GM21737 (cell line): ENCODE results near the gene DLG2.
"Not testable (repeated sequence)": the region's sequence is repeated elsewhere in the genome, so short reads cannot be mapped to it uniquely, and the experiment has no call there.

Experiments used
- ATAC-seq: cut with Tn5 transposase; IDR thresholded peaks from one replicate; pipeline ENCODE4 v1.9.1; 2021; ENCODE audit warnings: mild to moderate bottlenecking, moderate library complexity; ENCODE audit not compliant: unreplicated experiment

Gene DLG2

GRCh38 chr11:85045716-85046115 lies 581.4 kb downstream of the DLG2 start:
- no peak for ATAC-seq

- no peak for ATAC-seq
These were observed 582.2 kb downstream of the DLG2 start for GRCh38 chr11:85044911-85045310.

GRCh38 chr11:85042361-85042760 lies 584.8 kb downstream of the DLG2 start:
- ATAC-seq, result no peak

- ATAC-seq, result no peak
These were observed 587.0 kb downstream of the DLG2 start for GRCh38 chr11:85040166-85040565.

- ATAC-seq, result no peak
These were observed 597.2 kb downstream of the DLG2 start for GRCh38 chr11:85029964-85030363.

GRCh38 chr11:85028329-85029101 lies 598.6 kb downstream of the DLG2 start:
- ATAC-seq, result no peak

- no peak for ATAC-seq
These were observed 599.8 kb downstream of the DLG2 start for GRCh38 chr11:85027346-85027745.

- no peak for ATAC-seq
These were observed 606.1 kb downstream of the DLG2 start for GRCh38 chr11:85021058-85021457.

- no peak for ATAC-seq
These were observed 633.8 kb downstream of the DLG2 start for GRCh38 chr11:84993386-84993785.

GRCh38 chr11:84990141-84990540 lies 637.0 kb downstream of the DLG2 start:
- no peak for ATAC-seq

GRCh38 chr11:84987686-84988187 lies 639.4 kb downstream of the DLG2 start:
- not testable (repeated sequence) for ATAC-seq

GRCh38 chr11:84981301-84981700 lies 645.8 kb downstream of the DLG2 start:
- no peak for ATAC-seq

GRCh38 chr11:84969103-84969502 lies 658.0 kb downstream of the DLG2 start:
- no peak for ATAC-seq

- ATAC-seq, result no peak
These were observed 661.7 kb downstream of the DLG2 start for GRCh38 chr11:84965484-84965883.

GRCh38 chr11:84963240-84963639 lies 663.9 kb downstream of the DLG2 start:
- no peak for ATAC-seq

- no peak for ATAC-seq
These were observed 665.1 kb downstream of the DLG2 start for GRCh38 chr11:84962018-84962417.

GRCh38 chr11:84958295-84958694 lies 668.8 kb downstream of the DLG2 start:
- ATAC-seq, result no peak

GRCh38 chr11:84950569-84951270 lies 676.4 kb downstream of the DLG2 start:
- ATAC-seq, result no peak

- no peak for ATAC-seq
These were observed 679.1 kb downstream of the DLG2 start for GRCh38 chr11:84947970-84948580.

GRCh38 chr11:84947070-84947469 lies 680.1 kb downstream of the DLG2 start:
- ATAC-seq, result no peak

- no peak for ATAC-seq
These were observed 696.3 kb downstream of the DLG2 start for GRCh38 chr11:84930863-84931262.

- ATAC-seq, result no peak
These were observed 697.4 kb downstream of the DLG2 start for GRCh38 chr11:84929738-84930137.
